Right hindlimb (tissue), 1 donor: ENCODE results near the gene CMSS1.

Experiments used
- DNase-seq: peaks from one replicate; pipeline ENCODE4 v3.0.0-alpha.2; 2018

CMSS1 gene

DNA sequence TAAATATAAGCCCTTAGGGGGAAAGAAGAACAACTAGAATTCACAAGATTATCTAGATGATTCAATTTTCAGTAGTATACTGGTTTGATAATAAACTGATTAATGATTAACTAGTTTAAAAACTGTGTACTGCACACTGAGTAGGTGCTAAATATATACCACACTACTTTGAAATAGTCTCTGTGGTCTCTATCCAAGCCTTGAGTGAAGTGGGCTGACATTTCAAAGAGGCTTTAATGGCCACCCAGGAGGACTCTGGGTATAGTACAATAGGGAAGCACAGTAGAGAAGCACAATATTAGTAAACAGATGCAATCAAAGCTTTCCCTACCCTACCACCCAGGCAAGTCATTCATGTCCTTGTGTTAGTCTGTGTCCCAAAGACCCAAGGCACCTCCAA is 249.9 kb downstream of the CMSS1 start:
- DNase-seq = no peak

GRCh38 chr3:100068826-100069225 is 251.2 kb downstream of the CMSS1 start:
- peak; percentile 79 for DNase-seq

DNA sequence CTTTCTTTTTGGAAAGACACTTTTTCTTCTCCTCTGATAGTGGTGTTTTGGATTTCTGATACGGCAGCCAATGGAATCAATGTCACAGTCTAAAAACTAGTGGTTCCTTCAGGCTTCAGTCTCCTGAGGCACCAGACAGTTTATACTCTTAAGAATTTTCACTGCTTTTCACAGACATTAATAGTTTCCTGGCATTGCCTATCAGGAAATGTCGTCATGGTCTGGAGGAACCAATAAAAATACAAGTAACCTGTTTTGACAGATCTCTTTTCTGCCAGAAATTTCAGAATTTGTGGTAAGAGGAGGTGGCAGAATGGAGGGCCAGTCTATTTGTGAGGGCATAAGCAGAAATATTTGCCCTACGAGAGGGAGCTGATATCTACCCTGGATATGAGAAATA is 251.8 kb downstream of the CMSS1 start:
- DNase-seq = no peak

DNA sequence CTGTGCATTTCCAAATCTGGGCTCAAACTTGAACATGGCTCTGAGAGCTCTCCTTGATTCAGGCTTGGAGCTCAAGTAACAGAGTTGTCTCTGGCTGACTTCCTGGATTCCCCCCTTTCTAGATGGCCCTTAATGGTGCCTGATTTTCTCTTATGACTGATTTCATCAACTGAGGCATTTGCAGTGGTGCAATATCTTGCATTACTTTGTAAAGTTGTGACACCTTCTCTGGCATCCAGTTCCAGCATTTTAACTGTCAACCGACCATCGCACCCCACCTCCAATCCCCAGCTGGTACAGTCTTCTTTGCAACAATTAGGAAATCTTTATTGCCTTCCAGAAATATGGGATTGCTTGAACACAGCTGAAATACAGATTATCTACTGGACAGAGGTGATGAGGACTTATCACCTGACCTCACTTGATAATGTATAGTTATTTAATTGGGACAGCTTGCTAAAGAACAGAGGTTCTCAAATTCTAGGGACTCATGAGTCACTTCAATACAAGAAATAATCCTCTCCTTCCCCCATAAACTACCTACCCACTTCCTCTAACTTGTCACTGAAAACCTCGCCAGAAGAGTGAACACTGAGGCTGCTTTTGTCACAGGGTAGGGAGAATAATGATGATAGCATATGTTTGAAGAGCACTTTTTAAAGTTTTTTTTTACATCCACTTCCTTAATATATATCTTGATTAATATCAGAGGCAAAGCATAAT is 254.8 kb downstream of the CMSS1 start:
- DNase-seq = no peak

DNA sequence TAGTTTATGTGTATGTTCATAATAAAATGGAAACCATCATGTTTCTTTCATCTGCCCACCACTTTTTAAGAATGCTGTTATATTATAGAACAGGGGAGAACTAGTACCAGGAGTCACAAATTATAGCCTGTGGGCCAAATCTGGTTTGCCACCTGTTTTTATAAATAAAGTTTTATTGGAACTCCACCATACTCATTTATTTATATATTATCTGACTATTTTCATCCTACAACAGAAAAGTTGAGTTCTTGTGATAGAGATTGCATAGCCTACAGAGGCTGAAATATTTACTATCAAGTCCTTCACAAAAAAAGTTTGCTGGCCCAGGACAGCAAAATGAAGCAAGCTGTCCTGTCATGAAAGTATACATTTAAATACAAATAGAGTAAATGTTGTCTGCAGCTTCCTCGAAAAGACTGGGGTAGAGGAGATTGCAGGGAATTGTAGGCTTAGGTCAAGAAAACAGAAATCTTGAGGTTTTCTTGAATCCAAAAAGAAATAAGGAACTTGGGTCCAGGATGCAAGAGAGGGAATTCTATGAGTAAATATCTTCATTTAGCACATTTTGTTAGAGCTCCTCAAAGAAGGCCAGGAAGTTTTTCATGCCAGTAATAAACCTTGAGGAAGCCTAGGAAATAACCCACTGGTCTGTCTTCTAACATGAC is 255.5 kb downstream of the CMSS1 start:
- DNase-seq = no peak

DNA sequence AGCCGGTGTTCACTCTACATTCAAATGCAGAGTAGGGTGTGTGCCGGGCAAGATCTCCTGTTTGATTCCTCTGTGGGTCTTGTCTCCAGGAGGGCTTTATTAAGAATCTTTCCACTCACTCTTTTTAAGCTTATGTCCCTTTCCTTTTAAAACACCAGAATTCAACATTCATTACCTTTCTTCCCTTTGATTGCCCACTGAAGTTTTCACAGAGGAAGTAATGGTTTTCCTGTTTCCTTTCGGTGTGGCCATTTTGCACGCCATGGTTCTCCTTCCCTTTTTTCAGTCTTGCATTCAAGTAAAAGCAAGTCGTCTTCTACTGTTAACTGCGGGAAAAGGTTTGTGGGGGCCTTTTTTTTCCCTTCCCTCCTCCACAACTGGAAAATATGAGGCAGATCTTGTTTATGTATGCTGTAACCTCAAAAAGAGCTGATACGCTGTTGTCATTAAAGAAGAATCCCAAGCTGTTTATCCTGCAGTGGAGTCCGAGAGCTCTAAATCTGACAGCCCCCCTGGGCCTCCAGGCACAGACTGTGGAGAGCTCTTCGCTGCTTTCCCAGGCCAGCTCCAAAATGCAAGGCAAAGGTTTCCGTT is 256.1 kb downstream of the CMSS1 start:
- peak; percentile 84 for DNase-seq

- no peak for DNase-seq
Observed at GRCh38 chr3:100075196-100075595, 257.5 kb downstream of the CMSS1 start.

GRCh38 chr3:100075851-100076730 is 258.4 kb downstream of the CMSS1 start:
- DNase-seq = no peak

GRCh38 chr3:100076731-100077529 is 259.3 kb downstream of the CMSS1 start:
- DNase-seq = peak; percentile 52

- DNase-seq = no peak
Observed at GRCh38 chr3:100079328-100079727, 261.7 kb downstream of the CMSS1 start.

- no peak for DNase-seq
Observed at GRCh38 chr3:100080573-100080972, 262.9 kb downstream of the CMSS1 start.

DNA sequence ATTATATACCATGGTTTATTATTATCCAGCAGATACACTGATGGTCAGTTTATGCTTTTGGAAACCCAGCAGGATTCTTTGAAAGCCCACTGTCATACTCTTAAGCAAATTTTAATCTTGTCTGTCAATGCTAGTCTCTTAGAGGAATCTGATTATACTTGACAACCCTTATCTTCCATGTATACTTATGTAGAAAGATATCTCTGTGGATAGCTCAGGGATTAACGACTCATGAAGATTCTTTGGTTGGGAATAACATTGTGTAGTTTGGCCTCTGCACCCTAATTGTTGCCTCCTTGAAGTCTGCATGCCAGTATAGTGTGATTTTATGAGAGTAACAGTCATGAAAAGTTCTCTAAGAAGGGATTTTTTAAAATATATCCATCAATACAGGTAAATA is 263.6 kb downstream of the CMSS1 start:
- DNase-seq = no peak

GRCh38 chr3:100081986-100082692 is 264.5 kb downstream of the CMSS1 start:
- no peak for DNase-seq

DNA sequence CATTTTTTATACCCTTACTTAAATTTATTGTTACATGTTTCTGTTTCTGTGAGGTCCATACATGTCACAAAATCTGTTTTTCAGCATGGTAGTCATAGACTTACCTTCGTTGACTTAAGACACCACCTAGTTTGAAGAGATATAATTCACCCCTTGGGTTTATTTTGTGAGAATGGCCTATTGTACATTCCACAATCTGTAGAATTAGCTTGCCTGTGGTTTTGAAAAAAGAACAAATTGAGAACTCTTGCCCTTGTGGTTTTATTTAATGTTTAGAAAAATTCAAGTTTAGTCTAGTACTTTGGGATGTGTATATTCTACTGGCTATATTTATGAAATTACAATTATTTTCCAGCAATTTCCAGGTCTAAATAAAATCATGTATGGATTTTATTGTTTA is 265.1 kb downstream of the CMSS1 start:
- no peak for DNase-seq

DNA sequence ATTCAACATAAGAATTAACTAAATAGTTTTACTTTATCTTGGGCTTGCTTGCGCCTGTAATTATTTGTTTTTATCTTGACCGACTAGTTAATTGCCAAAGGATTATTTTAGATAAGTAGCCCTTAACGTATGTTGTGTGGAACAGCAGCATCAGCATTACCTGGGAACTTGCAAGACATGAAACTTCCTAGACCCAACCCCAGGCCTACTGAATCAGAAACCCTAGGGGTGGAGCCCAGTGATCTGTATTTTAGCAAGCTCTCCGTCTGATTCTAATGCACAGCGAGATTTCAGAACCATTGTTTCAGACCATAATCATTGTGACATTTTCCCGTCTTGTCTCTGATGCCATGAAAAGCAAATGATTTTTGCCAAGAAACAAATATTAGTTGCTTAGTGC is 265.5 kb downstream of the CMSS1 start:
- no peak for DNase-seq

GRCh38 chr3:100084100-100084806 is 266.6 kb downstream of the CMSS1 start:
- DNase-seq = no peak

DNA sequence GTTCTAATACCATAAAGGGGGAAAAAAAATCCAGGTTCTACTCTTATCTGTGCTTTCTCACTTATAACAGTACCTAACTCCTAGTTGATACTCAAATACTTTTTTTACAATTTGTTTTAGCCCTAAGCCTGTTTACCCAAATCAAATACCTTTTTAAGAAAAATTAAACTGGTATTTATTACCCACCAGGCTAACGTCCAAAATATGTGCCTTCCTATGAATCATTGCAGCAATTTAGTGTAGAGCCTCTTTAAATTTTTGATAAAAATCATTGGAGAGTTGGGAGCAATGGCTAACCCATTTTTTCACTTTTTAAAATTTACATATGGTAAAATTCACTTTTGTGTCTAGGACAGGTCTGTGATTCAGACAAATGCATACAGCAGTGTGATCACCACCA is 268.7 kb downstream of the CMSS1 start:
- DNase-seq = no peak

- DNase-seq = no peak
Observed at GRCh38 chr3:100087198-100087597, 269.5 kb downstream of the CMSS1 start.

DNA sequence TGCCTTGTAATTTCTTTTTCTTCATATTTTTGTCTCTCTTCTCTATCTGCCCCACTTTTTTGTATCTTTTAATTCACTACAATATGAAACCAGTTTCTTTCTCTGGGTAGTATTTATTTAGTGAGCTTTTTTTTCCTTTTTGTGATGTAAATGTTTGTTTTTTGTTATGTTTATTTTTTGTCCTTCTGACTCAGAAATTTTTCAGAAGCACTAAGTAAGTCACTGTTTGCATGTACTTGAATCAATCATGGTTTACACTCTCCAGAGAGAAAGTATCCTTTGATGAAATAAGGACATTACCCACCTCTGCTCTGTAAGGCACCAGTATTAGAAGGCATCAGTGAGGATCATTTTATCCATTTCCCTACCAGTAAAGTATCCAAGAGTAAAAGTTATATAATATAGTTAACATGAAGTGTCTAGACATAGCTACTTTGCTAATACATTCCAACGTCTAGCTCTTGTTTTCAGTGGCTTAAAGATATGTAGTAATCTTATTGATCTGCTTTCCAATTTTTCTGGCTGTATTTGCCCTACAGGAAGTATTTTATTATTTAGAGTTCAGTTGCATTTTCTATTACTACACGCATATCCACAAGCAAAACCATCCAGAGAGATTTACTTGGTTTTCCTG is 271.2 kb downstream of the CMSS1 start:
- DNase-seq = no peak
